HepG2 (cell line): ENCODE data around the gene C20orf204. TPM values are rescaled to one million over a fixed set of nuclear protein-coding genes. Genes with fewer than 3 reads are reported as not detected.
A peak's percentile ranks its signal among the peaks of the same experiment; 100 is the strongest.

Source experiments
- DR1 ChIP-seq: sonication (generic); formaldehyde crosslinking; IDR thresholded peaks from 2 replicates; pipeline ENCODE4 v1.8.0; 2021; ENCODE audit warnings: mild to moderate bottlenecking, missing genetic modification reagents, inconsistent platforms
- GATAD1 ChIP-seq: IDR thresholded peaks from 2 replicates; pipeline ENCODE4 v1.6.1; 2016; ENCODE audit warnings: missing genetic modification reagents, missing compliant biosample characterization
- HDAC2 ChIP-seq: sonication (generic); formaldehyde crosslinking; IDR thresholded peaks from 2 replicates; pipeline ENCODE4 v1.4.0; 2020; ENCODE audit warnings: missing genetic modification reagents
- MATR3 ChIP-seq: sonication (generic); formaldehyde crosslinking; IDR thresholded peaks from 2 replicates; pipeline ENCODE4 v1.4.0; 2020; ENCODE audit warnings: missing genetic modification reagents
- NPAS2 ChIP-seq: sonication (generic); formaldehyde crosslinking; IDR thresholded peaks from 2 replicates; pipeline ENCODE4 v1.8.0; 2022; ENCODE audit warnings: mild to moderate bottlenecking, missing genetic modification reagents, borderline replicate concordance
- PAWR ChIP-seq: sonication (generic); formaldehyde crosslinking; IDR thresholded peaks from 2 replicates; pipeline ENCODE4 v1.4.0; 2020; ENCODE audit warnings: missing genetic modification reagents, mild to moderate bottlenecking, borderline replicate concordance
- POLR2A ChIP-seq, 2 experiments: IDR thresholded peaks; 2 replicates each; pipeline ENCODE4 v1.6.1; 2011; ENCODE audit warnings: low read depth in 2 of 2, low read length in 2 of 2, mild to moderate bottlenecking in 1 of 2, moderate library complexity in 1 of 2; ENCODE audit not compliant: insufficient read depth in 1 of 2
- SMAD1 ChIP-seq: sonication (generic); formaldehyde crosslinking; IDR thresholded peaks from 2 replicates; pipeline ENCODE4 v1.4.0; 2020; ENCODE audit warnings: missing genetic modification reagents, low read depth, mild to moderate bottlenecking, borderline replicate concordance
- SUZ12 ChIP-seq: fragments of 150-350 bp; IDR thresholded peaks from 2 replicates; pipeline ENCODE4 v1.6.1; 2014; ENCODE audit warnings: low read depth, low read length
- ZBTB7A ChIP-seq: sonication (generic); formaldehyde crosslinking; IDR thresholded peaks from 2 replicates; pipeline ENCODE4 v1.8.0; 2022; ENCODE audit warnings: mild to moderate bottlenecking, missing genetic modification reagents
- ZFP90 ChIP-seq: sonication (generic); formaldehyde crosslinking; IDR thresholded peaks from 2 replicates; pipeline ENCODE4 v1.8.0; 2022; ENCODE audit warnings: missing genetic modification reagents, mild to moderate bottlenecking, inconsistent platforms, borderline replicate concordance
- ZFY ChIP-seq: sonication (generic); formaldehyde crosslinking; IDR thresholded peaks from 2 replicates; pipeline ENCODE4 v1.4.0; 2020; ENCODE audit warnings: missing genetic modification reagents
- ZMAT3 ChIP-seq: sonication (generic); formaldehyde crosslinking; conservative IDR thresholded peaks from 2 replicates; pipeline ENCODE4 v1.7.0; 2021; ENCODE audit warnings: missing genetic modification reagents
- ZNF136 ChIP-seq: sonication (generic); formaldehyde crosslinking; IDR thresholded peaks from 2 replicates; pipeline ENCODE4 v1.8.1; 2022; ENCODE audit warnings: low read depth, mild to moderate bottlenecking, moderate library complexity, missing genetic modification reagents
- ZNF431 ChIP-seq: sonication (generic); formaldehyde crosslinking; IDR thresholded peaks from 2 replicates; pipeline ENCODE4 v1.9.0; 2022; ENCODE audit warnings: missing genetic modification reagents, low read depth, mild to moderate bottlenecking, borderline replicate concordance
- ZNF768 ChIP-seq: sonication (generic); formaldehyde crosslinking; IDR thresholded peaks from 2 replicates; pipeline ENCODE4 v1.4.0; 2020; ENCODE audit warnings: missing genetic modification reagents
- ZSCAN30 ChIP-seq: sonication (generic); formaldehyde crosslinking; IDR thresholded peaks from 2 replicates; pipeline ENCODE4 v1.5.0; 2020; ENCODE audit warnings: mild to moderate bottlenecking, missing genetic modification reagents
- polyA plus RNA-seq, 8 experiments: library from polyadenylated mRNA; depleted of rRNA in 3 of 8; stranded (reverse) in 7 of 8; unstranded in 1 of 8; fragments of >200 nt; fragmentation: Illumina TruSeq in 4 of 8; extraction: Trizol in 4 of 8; gene quantifications; 2 replicates each; pipeline versions ENCODE4 v1.2.1 to v1.2.3, GENCODE V29; 2011 to 2016; ENCODE audit warnings: low read depth in 4 of 8, missing spikeins in 1 of 8, mixed read lengths in 1 of 8; ENCODE audit not compliant: insufficient read depth in 1 of 8
- total RNA-seq, 5 experiments: library from RNA; depleted of rRNA; stranded (reverse); fragments of >200 nt; fragmentation: Illumina TruSeq; extraction: Trizol; gene quantifications; 2 replicates each; pipeline ENCODE4 v1.2.3, GENCODE V29; 2016; ENCODE audit warnings: low read depth in 1 of 5
- TF ChIP-seq, protein P1 (sequence below): sonication (generic); formaldehyde crosslinking; IDR thresholded peaks from 2 replicates; pipeline ENCODE4 v1.4.0; 2020; ENCODE audit warnings: mild to moderate bottlenecking, low read depth, missing genetic modification reagents
- TF ChIP-seq, protein P2 (sequence below): sonication (generic); formaldehyde crosslinking; IDR thresholded peaks from 2 replicates; pipeline ENCODE4 v1.4.0; 2020; ENCODE audit warnings: missing genetic modification reagents
- TF ChIP-seq, protein P3 (sequence below): sonication (generic); formaldehyde crosslinking; IDR thresholded peaks from 2 replicates; pipeline ENCODE4 v1.4.0; 2020; ENCODE audit warnings: missing genetic modification reagents, borderline replicate concordance
- TF ChIP-seq, protein P4 (sequence below): sonication (generic); formaldehyde crosslinking; IDR thresholded peaks from 2 replicates; pipeline ENCODE4 v1.5.0; 2020; ENCODE audit warnings: missing genetic modification reagents
- TF ChIP-seq, protein P5 (sequence below): sonication (generic); formaldehyde crosslinking; conservative IDR thresholded peaks from 2 replicates; pipeline ENCODE4 v1.8.0; 2022; ENCODE audit warnings: low read depth, missing genetic modification reagents

The C20orf204 gene
- total and polyA plus RNA-seq, 2 of the 13 experiments (the other 11 are each of a cell fraction or from before 2014, with no cell fraction given): 22.1 to 80.0 TPM

DNA sequence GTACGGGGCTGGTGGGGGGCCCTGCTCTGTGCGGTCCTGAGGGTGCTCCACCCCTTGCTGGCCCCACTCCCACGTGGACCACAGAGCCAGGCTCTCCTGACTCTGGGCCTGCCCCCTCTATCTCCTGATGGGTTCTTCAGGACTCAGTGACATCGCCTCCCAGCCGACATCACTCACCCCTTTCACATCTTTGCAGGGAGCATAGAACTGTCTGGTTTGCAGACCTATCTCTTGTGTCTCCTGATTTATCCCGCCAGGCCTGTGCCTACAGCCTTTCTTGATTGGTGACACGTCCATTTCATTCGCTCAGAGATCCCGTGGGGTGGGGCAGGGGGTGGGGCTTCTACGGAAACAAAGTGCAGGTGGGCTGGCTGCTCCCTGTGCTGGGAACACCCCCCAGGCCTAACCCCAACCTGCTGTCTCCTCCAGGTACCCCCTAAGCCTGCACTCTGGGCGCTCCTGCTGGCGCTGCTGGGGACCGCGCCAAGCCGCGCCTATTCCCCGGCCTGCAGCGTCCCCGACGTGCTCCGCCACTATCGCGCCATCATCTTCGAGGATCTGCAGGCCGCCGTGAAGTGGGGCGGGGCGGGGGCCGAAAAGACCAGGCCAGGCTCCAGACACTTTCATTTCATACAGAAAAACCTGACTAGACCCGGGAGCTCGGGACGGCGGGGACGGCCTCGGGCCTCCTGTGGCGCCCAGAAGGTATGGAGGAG is 1.7 kb downstream of the C20orf204 start (continued):
- TF ChIP-seq, protein P1, sequence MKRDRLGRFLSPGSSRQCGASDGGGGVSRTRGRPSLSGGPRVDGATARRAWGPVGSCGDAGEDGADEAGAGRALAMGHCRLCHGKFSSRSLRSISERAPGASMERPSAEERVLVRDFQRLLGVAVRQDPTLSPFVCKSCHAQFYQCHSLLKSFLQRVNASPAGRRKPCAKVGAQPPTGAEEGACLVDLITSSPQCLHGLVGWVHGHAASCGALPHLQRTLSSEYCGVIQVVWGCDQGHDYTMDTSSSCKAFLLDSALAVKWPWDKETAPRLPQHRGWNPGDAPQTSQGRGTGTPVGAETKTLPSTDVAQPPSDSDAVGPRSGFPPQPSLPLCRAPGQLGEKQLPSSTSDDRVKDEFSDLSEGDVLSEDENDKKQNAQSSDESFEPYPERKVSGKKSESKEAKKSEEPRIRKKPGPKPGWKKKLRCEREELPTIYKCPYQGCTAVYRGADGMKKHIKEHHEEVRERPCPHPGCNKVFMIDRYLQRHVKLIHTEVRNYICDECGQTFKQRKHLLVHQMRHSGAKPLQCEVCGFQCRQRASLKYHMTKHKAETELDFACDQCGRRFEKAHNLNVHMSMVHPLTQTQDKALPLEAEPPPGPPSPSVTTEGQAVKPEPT (CRISPR knock-in tag): no peak
- TF ChIP-seq, protein P2, sequence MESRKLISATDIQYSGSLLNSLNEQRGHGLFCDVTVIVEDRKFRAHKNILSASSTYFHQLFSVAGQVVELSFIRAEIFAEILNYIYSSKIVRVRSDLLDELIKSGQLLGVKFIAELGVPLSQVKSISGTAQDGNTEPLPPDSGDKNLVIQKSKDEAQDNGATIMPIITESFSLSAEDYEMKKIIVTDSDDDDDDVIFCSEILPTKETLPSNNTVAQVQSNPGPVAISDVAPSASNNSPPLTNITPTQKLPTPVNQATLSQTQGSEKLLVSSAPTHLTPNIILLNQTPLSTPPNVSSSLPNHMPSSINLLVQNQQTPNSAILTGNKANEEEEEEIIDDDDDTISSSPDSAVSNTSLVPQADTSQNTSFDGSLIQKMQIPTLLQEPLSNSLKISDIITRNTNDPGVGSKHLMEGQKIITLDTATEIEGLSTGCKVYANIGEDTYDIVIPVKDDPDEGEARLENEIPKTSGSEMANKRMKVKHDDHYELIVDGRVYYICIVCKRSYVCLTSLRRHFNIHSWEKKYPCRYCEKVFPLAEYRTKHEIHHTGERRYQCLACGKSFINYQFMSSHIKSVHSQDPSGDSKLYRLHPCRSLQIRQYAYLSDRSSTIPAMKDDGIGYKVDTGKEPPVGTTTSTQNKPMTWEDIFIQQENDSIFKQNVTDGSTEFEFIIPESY (CRISPR knock-in tag): peak; percentile 48; the same call in 1 of the 2 replicates
- TF ChIP-seq ZNF136 (CRISPR knock-in tag) (no peak), HDAC2 (CRISPR knock-in tag) (no peak), ZNF431 (CRISPR knock-in tag) (no peak), ZFP90 (no peak), ZBTB7A (CRISPR knock-in tag) (peak; percentile 60; the same call in 1 of the 2 replicates), ZNF768 (CRISPR knock-in tag) (no peak), MATR3 (CRISPR knock-in tag) (0 out of 2 replicates have a peak, but pooled peaks have one; percentile 6), DR1 (CRISPR knock-in tag) (no peak), SMAD1 (CRISPR knock-in tag) (no peak), ZFY (CRISPR knock-in tag) (no peak; the same call in 1 of the 2 replicates), POLR2A (IDR thresholded peaks at IDR 0.05; ENCODE audit: insufficient read depth in 1 of 2, low read depth in 2 of 2, low read length in 2 of 2) (peak in 1 of 2 experiments; percentile 57; a peak in 2 of 4 replicates), SUZ12 (no peak), PAWR (CRISPR knock-in tag) (no peak), GATAD1 (CRISPR knock-in tag) (no peak), NPAS2 (no peak), ZSCAN30 (CRISPR knock-in tag) (no peak), ZMAT3 (no peak)
- TF ChIP-seq, protein P3, sequence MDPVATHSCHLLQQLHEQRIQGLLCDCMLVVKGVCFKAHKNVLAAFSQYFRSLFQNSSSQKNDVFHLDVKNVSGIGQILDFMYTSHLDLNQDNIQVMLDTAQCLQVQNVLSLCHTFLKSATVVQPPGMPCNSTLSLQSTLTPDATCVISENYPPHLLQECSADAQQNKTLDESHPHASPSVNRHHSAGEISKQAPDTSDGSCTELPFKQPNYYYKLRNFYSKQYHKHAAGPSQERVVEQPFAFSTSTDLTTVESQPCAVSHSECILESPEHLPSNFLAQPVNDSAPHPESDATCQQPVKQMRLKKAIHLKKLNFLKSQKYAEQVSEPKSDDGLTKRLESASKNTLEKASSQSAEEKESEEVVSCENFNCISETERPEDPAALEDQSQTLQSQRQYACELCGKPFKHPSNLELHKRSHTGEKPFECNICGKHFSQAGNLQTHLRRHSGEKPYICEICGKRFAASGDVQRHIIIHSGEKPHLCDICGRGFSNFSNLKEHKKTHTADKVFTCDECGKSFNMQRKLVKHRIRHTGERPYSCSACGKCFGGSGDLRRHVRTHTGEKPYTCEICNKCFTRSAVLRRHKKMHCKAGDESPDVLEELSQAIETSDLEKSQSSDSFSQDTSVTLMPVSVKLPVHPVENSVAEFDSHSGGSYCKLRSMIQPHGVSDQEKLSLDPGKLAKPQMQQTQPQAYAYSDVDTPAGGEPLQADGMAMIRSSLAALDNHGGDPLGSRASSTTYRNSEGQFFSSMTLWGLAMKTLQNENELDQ (CRISPR knock-in tag): no peak
- TF ChIP-seq, protein P4, sequence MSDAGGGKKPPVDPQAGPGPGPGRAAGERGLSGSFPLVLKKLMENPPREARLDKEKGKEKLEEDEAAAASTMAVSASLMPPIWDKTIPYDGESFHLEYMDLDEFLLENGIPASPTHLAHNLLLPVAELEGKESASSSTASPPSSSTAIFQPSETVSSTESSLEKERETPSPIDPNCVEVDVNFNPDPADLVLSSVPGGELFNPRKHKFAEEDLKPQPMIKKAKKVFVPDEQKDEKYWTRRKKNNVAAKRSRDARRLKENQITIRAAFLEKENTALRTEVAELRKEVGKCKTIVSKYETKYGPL (CRISPR knock-in tag): no peak
- TF ChIP-seq, protein P5, sequence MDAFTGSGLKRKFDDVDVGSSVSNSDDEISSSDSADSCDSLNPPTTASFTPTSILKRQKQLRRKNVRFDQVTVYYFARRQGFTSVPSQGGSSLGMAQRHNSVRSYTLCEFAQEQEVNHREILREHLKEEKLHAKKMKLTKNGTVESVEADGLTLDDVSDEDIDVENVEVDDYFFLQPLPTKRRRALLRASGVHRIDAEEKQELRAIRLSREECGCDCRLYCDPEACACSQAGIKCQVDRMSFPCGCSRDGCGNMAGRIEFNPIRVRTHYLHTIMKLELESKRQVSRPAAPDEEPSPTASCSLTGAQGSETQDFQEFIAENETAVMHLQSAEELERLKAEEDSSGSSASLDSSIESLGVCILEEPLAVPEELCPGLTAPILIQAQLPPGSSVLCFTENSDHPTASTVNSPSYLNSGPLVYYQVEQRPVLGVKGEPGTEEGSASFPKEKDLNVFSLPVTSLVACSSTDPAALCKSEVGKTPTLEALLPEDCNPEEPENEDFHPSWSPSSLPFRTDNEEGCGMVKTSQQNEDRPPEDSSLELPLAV (CRISPR knock-in tag): no peak
